Uterus (tissue), 4 donors: ENCODE data around the gene BIRC7. TPM values are rescaled to one million over a fixed set of nuclear protein-coding genes. Genes with fewer than 3 reads are reported as not detected.

Source experiments
- DNase-seq, 2 donors: peaks; one replicate each; pipeline ENCODE4 v3.0.0-alpha.2; 2019 to 2020
- H3K27ac ChIP-seq, 2 donors: fragments of 200-600 bp; sonication (generic); 1 replicate in 1 of 2; 2 replicates in 1 of 2; pipeline ENCODE4 v1.5.1; 2016 to 2018
- H3K27me3 ChIP-seq, 2 donors: fragments of 200-600 bp; sonication (generic); one replicate each; pipeline ENCODE4 v1.5.1; 2018 to 2019; ENCODE audit warnings: control low read depth in 1 of 2
- H3K36me3 ChIP-seq, 2 donors: fragments of 200-600 bp; sonication (generic); one replicate each; pipeline ENCODE4 v1.5.1; 2019; ENCODE audit warnings: control low read depth in 1 of 2
- H3K4me1 ChIP-seq, 2 donors: fragments of 200-600 bp; sonication (generic); one replicate each; pipeline ENCODE4 v1.5.1; 2018 to 2019; ENCODE audit warnings: control low read depth in 1 of 2
- H3K4me3 ChIP-seq, 2 donors: fragments of 200-600 bp; sonication (generic); 1 replicate in 1 of 2; 2 replicates in 1 of 2; pipeline ENCODE4 v1.5.1; 2018 to 2019; ENCODE audit warnings: mild to moderate bottlenecking in 1 of 2
- H3K9me3 ChIP-seq, 2 donors: fragments of 200-600 bp; sonication (generic); one replicate each; pipeline ENCODE4 v1.5.1; 2019; ENCODE audit warnings: control low read depth in 1 of 2
- CTCF ChIP-seq, 4 experiments: fragments of 200-600 bp in 2 of 4; fragments of 450-650 bp in 2 of 4; sonication (generic) in 2 of 4; IDR thresholded peaks; one replicate each; pipeline ENCODE4 v1.5.1; 2016 to 2019; ENCODE audit warnings: antibody characterized with exemption in 4 of 4, mild to moderate bottlenecking in 2 of 4, moderate library complexity in 1 of 4
- POLR2A ChIP-seq, 2 donors: fragments of 450-650 bp; IDR thresholded peaks; one replicate each; pipeline ENCODE4 v1.6.1; 2016; ENCODE audit warnings: antibody characterized with exemption in 2 of 2, mild to moderate bottlenecking in 1 of 2, moderate library complexity in 1 of 2
- intact Hi-C: fragments of 100-400 bp; cut with DNase I; formaldehyde crosslinking; loops from one replicate; pipeline ENCODE4 v1.15.1; 2023; ENCODE audit warnings: low total_unique reads
- total RNA-seq, 4 donors: library from RNA; depleted of rRNA in 3 of 4; stranded (reverse); fragments of >200 nt in 3 of 4; gene quantifications; one replicate each; pipeline versions ENCODE4 v1.1.0 to v1.2.4, GENCODE V29; 2014 to 2023
- donor health status: DM: yes; HTN: yes; CAD: no.

The BIRC7 gene
- total RNA-seq, 4 donors from 2014 or later = not detected

GRCh38 chr20:63275825-63276224 is 40.1 kb downstream of the BIRC7 start:
- no peaks in the 10 kb centered on the region for H3K27me3 ChIP-seq
- intact Hi-C loops = no loop called here
- H3K4me1 ChIP-seq = peaks cover 7 to 17% of the 10 kb centered on the region in 2 donors
- no peak overlapping the region for H3K27ac ChIP-seq
- no peak overlapping the region for H3K4me3 ChIP-seq
- no peak for DNase-seq
- no peaks in the 10 kb centered on the region for H3K36me3 ChIP-seq
- TF ChIP-seq CTCF (IDR thresholded peaks at IDR 0.05) = no peak
- TF ChIP-seq POLR2A (IDR thresholded peaks at IDR 0.05) = no peak
- H3K9me3 ChIP-seq = no peaks in the 10 kb centered on the region

- H3K36me3 ChIP-seq = no peaks in the 10 kb centered on the region
- intact Hi-C loops = no loop called here
These were observed 41.3 kb downstream of the BIRC7 start for GRCh38 chr20:63276956-63277355.

DNA sequence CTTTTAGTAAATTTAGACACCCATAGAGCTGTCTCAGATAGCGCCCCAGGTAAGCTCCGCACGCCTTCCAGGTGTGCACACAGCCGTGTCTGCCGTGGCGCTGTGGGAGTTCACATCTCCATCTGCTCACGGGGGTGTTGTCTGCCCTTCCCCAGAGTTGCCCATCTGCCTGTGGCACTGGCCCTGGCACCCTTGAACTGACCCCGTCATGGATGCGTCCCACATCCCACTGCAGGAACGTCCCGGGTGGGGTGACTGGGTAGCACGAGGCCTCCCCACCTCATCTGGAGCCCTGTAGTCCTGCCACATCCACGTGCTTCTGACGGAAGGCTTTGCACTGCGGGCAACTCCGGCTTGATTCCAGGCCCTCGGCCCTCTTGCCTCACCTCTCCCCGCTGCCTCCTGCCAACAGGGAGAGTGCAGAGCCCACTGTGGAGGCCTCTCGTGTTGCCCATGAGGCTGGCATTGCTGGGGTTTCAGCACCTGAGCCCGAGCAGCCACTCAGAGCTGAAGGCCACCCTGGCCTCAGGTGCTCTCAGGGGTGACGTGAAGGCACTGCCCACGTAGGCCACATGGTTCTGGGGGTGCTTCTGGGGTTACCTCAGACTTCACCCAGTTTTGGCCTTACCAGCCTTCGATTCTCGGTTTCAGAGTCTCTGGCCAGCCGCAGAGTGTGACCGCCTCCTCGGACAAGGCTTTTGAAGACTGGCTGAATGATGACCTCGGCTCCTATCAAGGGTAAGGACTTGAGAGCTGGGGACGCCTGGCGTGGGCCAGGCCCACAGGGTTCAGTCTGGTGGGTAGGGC is 42.0 kb downstream of the BIRC7 start:
- H3K36me3 ChIP-seq = no peaks in the 10 kb centered on the region
- H3K4me1 ChIP-seq = peaks cover 7 to 17% of the 10 kb centered on the region in 2 donors
- intact Hi-C loops = no loop called here
- no peak overlapping the region for H3K27ac ChIP-seq
- no peaks in the 10 kb centered on the region for H3K9me3 ChIP-seq
- TF ChIP-seq CTCF (IDR thresholded peaks at IDR 0.05) = no peak
- TF ChIP-seq POLR2A (IDR thresholded peaks at IDR 0.05) = no peak
- no peak overlapping the region for H3K4me3 ChIP-seq
- no peaks in the 10 kb centered on the region for H3K27me3 ChIP-seq
- DNase-seq = no peak

More at GRCh38 chr20:63276956-63277355, 41.3 kb downstream of the BIRC7 start:
- Histone ChIP-seq H3K9me3 (no peaks in the 10 kb centered on the region), H3K27ac (no peak overlapping the region), H3K4me1 (peaks cover 7 to 17% of the 10 kb centered on the region in 2 donors), H3K27me3 (no peaks in the 10 kb centered on the region), H3K4me3 (no peak overlapping the region)
- no peak for TF ChIP-seq CTCF (IDR thresholded peaks at IDR 0.05)
- no peak for TF ChIP-seq POLR2A (IDR thresholded peaks at IDR 0.05)
- no peak for DNase-seq

GRCh38 chr20:63278661-63279060 is 43.0 kb downstream of the BIRC7 start:
- intact Hi-C loops = no loop called here

More at GRCh38 chr20:63278661-63279060, 43.0 kb downstream of the BIRC7 start:
- Histone ChIP-seq H3K9me3 (no peaks in the 10 kb centered on the region), H3K27ac (no peak overlapping the region), H3K4me1 (peaks cover 4 to 12% of the 10 kb centered on the region in 2 donors), H3K4me3 (no peak overlapping the region), H3K27me3 (no peaks in the 10 kb centered on the region), H3K36me3 (no peaks in the 10 kb centered on the region)
- no peak for DNase-seq
- TF ChIP-seq POLR2A (IDR thresholded peaks at IDR 0.05) = no peak
- TF ChIP-seq CTCF (IDR thresholded peaks at IDR 0.05) = no peak
